ENCODE measurements around the gene GRM4. TPM values are rescaled to one million over a fixed set of nuclear protein-coding genes. Genes with fewer than 3 reads are reported as not detected.
"Not testable (repeated sequence)": the region's sequence is repeated elsewhere in the genome, so short reads cannot be mapped to it uniquely, and the experiment has no call there.

Gene GRM4
- polyA plus RNA-seq, 1 of the 3 experiments (the other 2 are of a cell fraction) = not detected

GRCh38 chr6:34044945-34045595, 100.8 kb downstream of the GRM4 start:
- no peak overlapping the region for H2AFZ ChIP-seq (ENCODE audit: low read depth)
- no peak for TF ChIP-seq SIN3A (IDR thresholded peaks at IDR 0.05; ENCODE audit: borderline replicate concordance, low read depth, low read length)
- no peak for TF ChIP-seq JUND (IDR thresholded peaks at IDR 0.05)
- no peak for TF ChIP-seq MXI1 (IDR thresholded peaks at IDR 0.05; ENCODE audit: low read depth, low read length)
- TF ChIP-seq RFX5 (IDR thresholded peaks at IDR 0.05; ENCODE audit: low read length) = no peak
- TF ChIP-seq ZBTB33 (IDR thresholded peaks at IDR 0.05; ENCODE audit: borderline replicate concordance, low read depth) = no peak
- no peak for TF ChIP-seq SMC3 (IDR thresholded peaks at IDR 0.05; ENCODE audit: low read depth, low read length)
- no peak for TF ChIP-seq ELF1 (IDR thresholded peaks at IDR 0.05)
- no peak for TF ChIP-seq EZH2phosphoT487 (IDR thresholded peaks at IDR 0.05; ENCODE audit: borderline replicate concordance, low read depth)
- no peak for TF ChIP-seq TEAD4 (IDR thresholded peaks at IDR 0.05; ENCODE audit: borderline replicate concordance, insufficient read depth)
- no peak for TF ChIP-seq POLR2AphosphoS5 (IDR thresholded peaks at IDR 0.05; ENCODE audit: low read depth, low read length)
- no peak for TF ChIP-seq RAD21 (IDR thresholded peaks at IDR 0.05; ENCODE audit: low read length)
- no peak for TF ChIP-seq FOSL2 (IDR thresholded peaks at IDR 0.05; ENCODE audit: borderline replicate concordance, low read depth)
- no peak for TF ChIP-seq MEF2A (IDR thresholded peaks at IDR 0.05; ENCODE audit: borderline replicate concordance, low read depth)
- peaks cover 0 to 20% of the 10 kb centered on the region in 2 experiments; a peak in 1 of 4 replicates for H3K4me1 ChIP-seq (ENCODE audit: control insufficient read depth in 1 of 2, insufficient read depth in 2 of 2, low read depth in 1 of 2, low read length in 1 of 2)
- H3K4me2 ChIP-seq = no peak overlapping the region
- H3K9ac ChIP-seq = no peak overlapping the region
- H3K36me3 ChIP-seq (replicated peaks in 1 of 2; ENCODE audit: control insufficient read depth in 1 of 2, insufficient read depth in 2 of 2, low read length in 1 of 2) = no peaks in the 10 kb centered on the region
- peaks cover 3% of the 10 kb centered on the region for H3F3A ChIP-seq (replicated peaks; ENCODE audit: insufficient read depth)
- H3K9me3 ChIP-seq = no peaks in the 10 kb centered on the region
- no peaks in the 10 kb centered on the region for H4K20me1 ChIP-seq (ENCODE audit: insufficient read depth)
- ChIA-PET CTCF (interaction anchor here (1.0 to 4.4 kb wide), 8 partner anchors 10 to 273 kb away, joined by 3 to 26 read pairs (median 4); no protein-coding TSS in a partner anchor), POLR2A (no interaction called here)
- peak overlapping the region in 1 of 2 experiments; percentile 31; a peak in 1 of 4 replicates for H3K27ac ChIP-seq (ENCODE audit: low read depth in 2 of 2, low read length in 1 of 2)
- DNase-seq = no peak
- WGBS (ENCODE audit: low lambda C conversion rate) = 61% methylated on average over 11 of the region's 13 CpGs
- H3K4me3 ChIP-seq (ENCODE audit: low read depth in 2 of 2, low read length in 1 of 2) = no peak overlapping the region
- no peaks in the 10 kb centered on the region for H3K79me2 ChIP-seq (ENCODE audit: insufficient read depth)
- H3K27me3 ChIP-seq (ENCODE audit: insufficient read depth) = peaks cover 14% of the 10 kb centered on the region; the same call in 1 of the 2 replicates
- no peaks in the 10 kb centered on the region for H3K9me2 ChIP-seq

GRCh38 chr6:34043359-34043758, 102.5 kb downstream of the GRM4 start:
- Histone ChIP-seq H3K9me2 (no peaks in the 10 kb centered on the region), H4K20me1 (ENCODE audit: insufficient read depth) (no peaks in the 10 kb centered on the region), H3K27me3 (ENCODE audit: insufficient read depth) (peaks cover 14% of the 10 kb centered on the region; the same call in 1 of the 2 replicates), H3K9ac (no peak overlapping the region), H3K79me2 (ENCODE audit: insufficient read depth) (no peaks in the 10 kb centered on the region), H2AFZ (ENCODE audit: low read depth) (no peak overlapping the region), H3F3A (replicated peaks; ENCODE audit: insufficient read depth) (peaks cover 3% of the 10 kb centered on the region), H3K9me3 (no peaks in the 10 kb centered on the region), H3K27ac (ENCODE audit: low read depth in 2 of 2, low read length in 1 of 2) (no peak overlapping the region), H3K4me3 (ENCODE audit: low read depth in 2 of 2, low read length in 1 of 2) (no peak overlapping the region), H3K4me2 (no peak overlapping the region), H3K36me3 (replicated peaks in 1 of 2; ENCODE audit: control insufficient read depth in 1 of 2, insufficient read depth in 2 of 2, low read length in 1 of 2) (no peaks in the 10 kb centered on the region), H3K4me1 (ENCODE audit: control insufficient read depth in 1 of 2, insufficient read depth in 2 of 2, low read depth in 1 of 2, low read length in 1 of 2) (peaks cover 0 to 20% of the 10 kb centered on the region in 2 experiments; a peak in 1 of 4 replicates)
- ChIA-PET POLR2A (no interaction called here), CTCF (interaction anchor here (0.8 to 3.2 kb wide), 7 partner anchors 12 to 281 kb away, joined by 3 to 14 read pairs (median 6); no protein-coding TSS in a partner anchor)
- no peak for TF ChIP-seq RAD21 (IDR thresholded peaks at IDR 0.05; ENCODE audit: low read length)
- no peak for TF ChIP-seq FOXJ3 (CRISPR knock-in tag; IDR thresholded peaks at IDR 0.05)
- TF ChIP-seq ELF1 (IDR thresholded peaks at IDR 0.05) = no peak
- DNase-seq = no peak
- WGBS (ENCODE audit: low lambda C conversion rate) = 82% methylated on average over 4 of the region's 8 CpGs

- POLR2A ChIA-PET = not testable (repeated sequence)
- CTCF ChIA-PET = interaction anchor here (1.5 to 3.2 kb wide), 4 partner anchors 13 to 270 kb away, joined by 6 to 14 read pairs (median 10); no protein-coding TSS in a partner anchor
These were observed 103.9 kb downstream of the GRM4 start for GRCh38 chr6:34041998-34042397.

More at GRCh38 chr6:34041998-34042397, 103.9 kb downstream of the GRM4 start:
- not testable (repeated sequence) for DNase-seq; H3K9me3 ChIP-seq; H3K4me3 ChIP-seq (ENCODE audit: low read depth in 2 of 2, low read length in 1 of 2); H2AFZ ChIP-seq (ENCODE audit: low read depth); H3K27ac ChIP-seq (ENCODE audit: low read depth in 2 of 2, low read length in 1 of 2); H3K36me3 ChIP-seq (replicated peaks in 1 of 2; ENCODE audit: control insufficient read depth in 1 of 2, insufficient read depth in 2 of 2, low read length in 1 of 2); H3K9me2 ChIP-seq; H3F3A ChIP-seq (replicated peaks; ENCODE audit: insufficient read depth); H4K20me1 ChIP-seq (ENCODE audit: insufficient read depth); H3K4me2 ChIP-seq; H3K27me3 ChIP-seq (ENCODE audit: insufficient read depth); H3K9ac ChIP-seq; H3K79me2 ChIP-seq (ENCODE audit: insufficient read depth)
- H3K4me1 ChIP-seq (ENCODE audit: control insufficient read depth in 1 of 2, insufficient read depth in 2 of 2, low read depth in 1 of 2, low read length in 1 of 2) = peaks cover 0 to 20% of the 10 kb centered on the region in 2 experiments; a peak in 1 of 4 replicates
- 72% methylated on average over 4 of the region's 5 CpGs for WGBS (ENCODE audit: low lambda C conversion rate)

Data from SK-N-SH (cell line).